HepG2 (cell line): Measurements from ENCODE around the gene PIM3. TPM values are rescaled to one million over a fixed set of nuclear protein-coding genes. Genes with fewer than 3 reads are reported as not detected.

Experiments
- ATAC-seq: fragments of 200-7000 bp; cut with Tn5 transposase; 3 replicates; pipeline ENCODE4 v1.9.1; 2020; ENCODE audit warnings: mild to moderate bottlenecking, moderate library complexity
- BruUV-seq: library from RNA; stranded (reverse); fragments of 400-500 nt; replicated peaks from 2 replicates; lab custom pipeline; 2021; lab: Mats Ljungman, UMichigan
- CTCF ChIA-PET: fragments of 300-600 bp; formaldehyde crosslinking; extraction: SDS; loops from one replicate; lab custom pipeline; 2021; ENCODE audit warnings: low total read pairs, inconsistent platforms, low intra/inter-chr PET ratio; lab: Yijun Ruan, JAX
- POLR2A ChIA-PET: fragments of 350-600 bp; sonication (Branson Sonifier 250); formaldehyde crosslinking; loops from one replicate; lab custom pipeline; 2020; ENCODE audit warnings: antibody characterized with exemption, inconsistent platforms; lab: Yijun Ruan, JAX
- DNase-seq: peaks from one replicate; pipeline ENCODE4 v3.0.0-alpha.2; 2015; ENCODE audit warnings: low spot score
- FAIRE-seq: peaks from 3 replicates; lab custom pipeline; 2011; peaks lifted over from hg19 to GRCh38; lab: Jason Lieb, UNC
- H2AFZ ChIP-seq: one replicate; pipeline ENCODE4 v1.6.1; 2011; ENCODE audit warnings: low read length, inconsistent platforms
- H3K27ac ChIP-seq: fragments of 300-600 bp; 3 replicates; pipeline ENCODE4 v1.8.0; 2011; ENCODE audit warnings: mixed run types, mild to moderate bottlenecking, mixed read lengths, low read length, inconsistent platforms; ENCODE audit not compliant: insufficient read depth; ENCODE audit errors: extremely low read length
- H3K27me3 ChIP-seq, 2 experiments: fragments of 200-600 bp in 1 of 2; 2 replicates in 1 of 2; 3 replicates in 1 of 2; pipeline versions ENCODE4 v1.6.0 to v1.8.0; 2011; ENCODE audit warnings: low read length in 2 of 2, mild to moderate bottlenecking in 2 of 2, moderate library complexity in 2 of 2, inconsistent platforms in 1 of 2; ENCODE audit not compliant: insufficient read depth in 2 of 2, control insufficient read depth in 1 of 2
- H3K36me3 ChIP-seq, 2 experiments: fragments of 200-600 bp in 1 of 2; replicated peaks in 1 of 2; 2 replicates in 1 of 2; 3 replicates in 1 of 2; pipeline versions ENCODE4 v1.5.1 to v1.8.0; 2011; ENCODE audit warnings: low read length in 2 of 2, inconsistent platforms in 1 of 2; ENCODE audit not compliant: insufficient read depth in 2 of 2, control insufficient read depth in 1 of 2
- H3K4me1 ChIP-seq: 2 replicates; pipeline ENCODE4 v1.5.1; 2012; ENCODE audit warnings: low read length, inconsistent platforms; ENCODE audit not compliant: insufficient read depth
- H3K4me2 ChIP-seq: 2 replicates; pipeline ENCODE4 v1.6.0; 2011; ENCODE audit warnings: low read depth, low read length, inconsistent platforms
- H3K4me3 ChIP-seq, 3 experiments: fragments of 200-600 bp in 1 of 3; sonication (generic), shearing (Covaris generic) in 1 of 3; replicated peaks in 1 of 3; 2 replicates each; pipeline ENCODE4 v1.5.1; 2011 to 2016; ENCODE audit warnings: low read length in 3 of 3, inconsistent platforms in 2 of 3, low read depth in 2 of 3, mild to moderate bottlenecking in 2 of 3, control low read depth in 1 of 3, mixed read lengths in 1 of 3; ENCODE audit not compliant: insufficient read depth in 1 of 3
- H3K79me2 ChIP-seq: one replicate; pipeline ENCODE4 v1.6.1; 2011; ENCODE audit warnings: low read length, inconsistent platforms; ENCODE audit not compliant: insufficient read depth
- H3K9ac ChIP-seq: 2 replicates; pipeline ENCODE4 v1.6.0; 2011; ENCODE audit warnings: mild to moderate bottlenecking, low read depth, low read length, inconsistent platforms; ENCODE audit not compliant: insufficient read depth
- H3K9me3 ChIP-seq: 2 replicates; pipeline ENCODE4 v1.5.1; 2012; ENCODE audit warnings: mild to moderate bottlenecking, low read length
- H4K20me1 ChIP-seq: 2 replicates; pipeline ENCODE4 v1.6.0; 2011; ENCODE audit warnings: inconsistent platforms, mild to moderate bottlenecking, low read length, moderate library complexity; ENCODE audit not compliant: insufficient read depth
- BRD4 ChIP-seq: sonication (generic); formaldehyde crosslinking; IDR thresholded peaks from 2 replicates; pipeline ENCODE4 v1.4.0; 2020; ENCODE audit warnings: missing genetic modification reagents
- FOSL2 ChIP-seq: sonication (generic); formaldehyde crosslinking; IDR thresholded peaks from 2 replicates; pipeline ENCODE4 v1.4.0; 2020; ENCODE audit warnings: missing genetic modification reagents
- MED13 ChIP-seq: sonication (generic); formaldehyde crosslinking; IDR thresholded peaks from 2 replicates; pipeline ENCODE4 v1.5.0; 2020; ENCODE audit warnings: missing genetic modification reagents
- NCOA2 ChIP-seq: sonication (generic); formaldehyde crosslinking; IDR thresholded peaks from 2 replicates; pipeline ENCODE4 v1.8.0; 2022; ENCODE audit warnings: inconsistent platforms
- PBX2 ChIP-seq: IDR thresholded peaks from 2 replicates; pipeline ENCODE4 v1.6.1; 2016; ENCODE audit warnings: control low read depth
- THYN1 ChIP-seq: sonication (generic); formaldehyde crosslinking; IDR thresholded peaks from 2 replicates; pipeline ENCODE4 v1.8.1; 2023; ENCODE audit warnings: low read depth, mild to moderate bottlenecking, moderate library complexity, missing genetic modification reagents, borderline replicate concordance
- ZNF101 ChIP-seq: sonication (generic); formaldehyde crosslinking; IDR thresholded peaks from 2 replicates; pipeline ENCODE4 v1.4.0; 2020; ENCODE audit warnings: mild to moderate bottlenecking, low read depth, missing genetic modification reagents, borderline replicate concordance
- ZNF460 ChIP-seq: sonication (generic); formaldehyde crosslinking; IDR thresholded peaks from 2 replicates; pipeline ENCODE4 v1.5.1; 2020; ENCODE audit warnings: missing genetic modification reagents, mild to moderate bottlenecking, borderline replicate concordance
- ZNF687 ChIP-seq: sonication (generic); formaldehyde crosslinking; IDR thresholded peaks from 2 replicates; pipeline ENCODE4 v1.5.1; 2020; ENCODE audit warnings: mild to moderate bottlenecking, missing genetic modification reagents, moderate library complexity
- ZNF724P ChIP-seq: sonication (generic); formaldehyde crosslinking; IDR thresholded peaks from 2 replicates; pipeline ENCODE4 v1.8.0; 2022; ENCODE audit warnings: missing genetic modification reagents, borderline replicate concordance
- WGBS: methylation state at CpG from one replicate; pipeline ENCODE4 v1.1.6; 2017; ENCODE audit warnings: low lambda C conversion rate; 5-methylcytosine and 5-hydroxymethylcytosine counted together
- in situ Hi-C: cut with HindIII; loops from 2 replicates; pipeline ENCODE4 v1.10.0; 2017; ENCODE audit warnings: low pct_unique_long_range_greater_than_20kb; ENCODE audit not compliant: extremely low pct_ligation_motif_present
- intact Hi-C: fragments of 100-400 bp; cut with micrococcal nuclease; formaldehyde crosslinking; loops from one replicate; pipeline ENCODE4 v1.10.0; 2022; ENCODE audit not compliant: unreplicated experiment
- polyA plus RNA-seq, 8 experiments: library from polyadenylated mRNA; depleted of rRNA in 3 of 8; stranded (reverse) in 7 of 8; unstranded in 1 of 8; fragments of >200 nt; fragmentation: Illumina TruSeq in 4 of 8; extraction: Trizol in 4 of 8; gene quantifications; 2 replicates each; pipeline versions ENCODE4 v1.2.1 to v1.2.3, GENCODE V29; 2011 to 2016; ENCODE audit warnings: low read depth in 4 of 8, missing spikeins in 1 of 8, mixed read lengths in 1 of 8; ENCODE audit not compliant: insufficient read depth in 1 of 8
- total RNA-seq, 5 experiments: library from RNA; depleted of rRNA; stranded (reverse); fragments of >200 nt; fragmentation: Illumina TruSeq; extraction: Trizol; gene quantifications; 2 replicates each; pipeline ENCODE4 v1.2.3, GENCODE V29; 2016; ENCODE audit warnings: low read depth in 1 of 5
- TF ChIP-seq, protein P1 (sequence below): sonication (generic); formaldehyde crosslinking; IDR thresholded peaks from 2 replicates; pipeline ENCODE4 v1.4.0; 2020; ENCODE audit warnings: missing genetic modification reagents

Gene PIM3
- total and polyA plus RNA-seq, 2 of the 13 experiments (the other 11 are each of a cell fraction or from before 2014, with no cell fraction given): 21.6 to 31.2 TPM

GRCh38 chr22:49924113-49924833 lies 36.3 kb upstream of the PIM3 start (continued):
- TF ChIP-seq ZNF687: no peak

DNA sequence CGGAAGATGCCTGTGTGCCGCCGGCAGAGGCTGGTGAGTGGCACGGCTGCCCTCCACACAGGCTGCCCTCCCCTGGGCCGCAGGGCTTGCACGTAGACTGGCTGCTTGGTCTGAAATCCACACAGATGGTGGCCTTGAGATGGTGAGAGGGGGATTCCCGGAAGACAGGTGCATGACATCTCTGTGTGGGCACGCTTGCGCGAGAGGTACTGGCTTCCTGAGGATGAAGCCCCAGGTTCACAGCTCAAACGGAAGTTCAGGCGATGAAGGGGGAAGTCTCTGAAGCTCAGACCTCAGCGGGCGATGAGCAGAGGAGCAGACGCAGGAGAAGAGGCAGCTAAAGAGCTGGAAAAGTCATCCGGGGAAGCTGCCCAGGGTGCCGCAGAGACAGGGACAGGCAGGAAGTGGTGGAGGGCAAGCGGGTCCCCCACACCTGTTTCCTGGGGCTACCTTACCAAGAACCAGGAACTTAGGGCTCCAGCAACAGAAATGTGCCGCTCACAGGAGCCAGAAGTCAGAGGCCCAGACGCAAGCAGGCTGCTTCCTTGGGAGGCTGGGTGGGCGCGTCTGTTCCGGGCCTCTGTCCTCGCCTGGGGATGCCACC lies 34.9 kb upstream of the PIM3 start:
- ATAC-seq (no peak), DNase-seq (no peak), FAIRE-seq (no peak)
- Histone ChIP-seq H3K27ac (no peak overlapping the region), H3K4me1 (peaks cover 11% of the 10 kb centered on the region), H3K4me2 (no peak overlapping the region), H3K4me3 (no peak overlapping the region), H3K79me2 (no peaks in the 10 kb centered on the region), H3K9ac (no peak overlapping the region), H3K36me3 (peaks cover 0 to 3% of the 10 kb centered on the region in 2 experiments; a peak in 1 of 5 replicates), H3K27me3 (peaks cover 3 to 10% of the 10 kb centered on the region in 2 experiments; a peak in 4 of 5 replicates), H2AFZ (no peak overlapping the region), H3K9me3 (no peaks in the 10 kb centered on the region), H4K20me1 (no peaks in the 10 kb centered on the region)
- WGBS: 96% methylated on average over 14 of the region's 24 CpGs
- in situ Hi-C loops: no loop called here
- CTCF ChIA-PET: no interaction called here
- POLR2A ChIA-PET: no interaction called here
- intact Hi-C loops: no loop called here
- no TSS peak for BruUV-seq
- TF ChIP-seq NCOA2 (CRISPR knock-in tag): no peak
- TF ChIP-seq ZNF101 (CRISPR knock-in tag): no peak
- no peak for TF ChIP-seq PBX2 (CRISPR knock-in tag)
- no peak for TF ChIP-seq BRD4 (CRISPR knock-in tag)
- no peak for TF ChIP-seq FOSL2 (CRISPR knock-in tag)
- TF ChIP-seq THYN1: no peak
- no peak for TF ChIP-seq ZNF724P (CRISPR knock-in tag)
- TF ChIP-seq MED13 (CRISPR knock-in tag): no peak
- TF ChIP-seq, protein P1, sequence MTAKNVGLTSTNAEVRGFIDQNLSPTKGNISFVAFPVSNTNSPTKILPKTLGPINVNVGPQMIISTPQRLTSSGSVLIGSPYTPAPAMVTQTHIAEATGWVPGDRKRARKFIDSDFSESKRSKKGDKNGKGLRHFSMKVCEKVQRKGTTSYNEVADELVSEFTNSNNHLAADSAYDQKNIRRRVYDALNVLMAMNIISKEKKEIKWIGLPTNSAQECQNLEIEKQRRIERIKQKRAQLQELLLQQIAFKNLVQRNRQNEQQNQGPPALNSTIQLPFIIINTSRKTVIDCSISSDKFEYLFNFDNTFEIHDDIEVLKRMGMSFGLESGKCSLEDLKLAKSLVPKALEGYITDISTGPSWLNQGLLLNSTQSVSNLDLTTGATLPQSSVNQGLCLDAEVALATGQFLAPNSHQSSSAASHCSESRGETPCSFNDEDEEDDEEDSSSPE (CRISPR knock-in tag): no peak
- no peak for TF ChIP-seq ZNF460 (CRISPR knock-in tag)
